ENCODE data around the gene LRP4.

LRP4 gene

DNA sequence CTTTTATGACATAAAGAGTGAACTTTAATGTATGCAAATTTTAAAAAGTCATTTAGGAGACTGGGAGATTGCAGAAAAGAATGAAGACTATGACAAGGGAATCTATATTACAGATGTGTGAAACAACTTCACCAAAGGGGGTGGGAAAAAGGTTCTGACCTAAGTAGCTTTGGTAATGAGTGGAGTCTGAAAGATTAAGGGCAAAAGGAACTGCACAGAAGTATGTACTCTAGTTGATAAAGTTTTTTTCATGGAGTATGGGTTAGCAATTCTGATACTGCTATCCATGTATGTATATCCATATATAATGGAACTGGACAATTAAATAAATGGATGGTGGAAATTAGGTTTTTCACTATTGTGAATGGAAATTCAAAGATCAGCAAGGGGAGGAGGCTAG is 81.5 kb downstream of the LRP4 start:
- TF ChIP-seq, protein P1, sequence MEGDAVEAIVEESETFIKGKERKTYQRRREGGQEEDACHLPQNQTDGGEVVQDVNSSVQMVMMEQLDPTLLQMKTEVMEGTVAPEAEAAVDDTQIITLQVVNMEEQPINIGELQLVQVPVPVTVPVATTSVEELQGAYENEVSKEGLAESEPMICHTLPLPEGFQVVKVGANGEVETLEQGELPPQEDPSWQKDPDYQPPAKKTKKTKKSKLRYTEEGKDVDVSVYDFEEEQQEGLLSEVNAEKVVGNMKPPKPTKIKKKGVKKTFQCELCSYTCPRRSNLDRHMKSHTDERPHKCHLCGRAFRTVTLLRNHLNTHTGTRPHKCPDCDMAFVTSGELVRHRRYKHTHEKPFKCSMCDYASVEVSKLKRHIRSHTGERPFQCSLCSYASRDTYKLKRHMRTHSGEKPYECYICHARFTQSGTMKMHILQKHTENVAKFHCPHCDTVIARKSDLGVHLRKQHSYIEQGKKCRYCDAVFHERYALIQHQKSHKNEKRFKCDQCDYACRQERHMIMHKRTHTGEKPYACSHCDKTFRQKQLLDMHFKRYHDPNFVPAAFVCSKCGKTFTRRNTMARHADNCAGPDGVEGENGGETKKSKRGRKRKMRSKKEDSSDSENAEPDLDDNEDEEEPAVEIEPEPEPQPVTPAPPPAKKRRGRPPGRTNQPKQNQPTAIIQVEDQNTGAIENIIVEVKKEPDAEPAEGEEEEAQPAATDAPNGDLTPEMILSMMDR (IDR thresholded peaks at IDR 0.05; ENCODE audit: extremely low read depth, insufficient read depth, missing control alignments): no peak
- DNase-seq (ENCODE audit: low spot score): no peak
- in situ Hi-C loops (cut with MboI; ENCODE audit: low pct_unique_long_range_greater_than_20kb, low sequenced_read_pairs, unreplicated experiment): no loop called here

DNA sequence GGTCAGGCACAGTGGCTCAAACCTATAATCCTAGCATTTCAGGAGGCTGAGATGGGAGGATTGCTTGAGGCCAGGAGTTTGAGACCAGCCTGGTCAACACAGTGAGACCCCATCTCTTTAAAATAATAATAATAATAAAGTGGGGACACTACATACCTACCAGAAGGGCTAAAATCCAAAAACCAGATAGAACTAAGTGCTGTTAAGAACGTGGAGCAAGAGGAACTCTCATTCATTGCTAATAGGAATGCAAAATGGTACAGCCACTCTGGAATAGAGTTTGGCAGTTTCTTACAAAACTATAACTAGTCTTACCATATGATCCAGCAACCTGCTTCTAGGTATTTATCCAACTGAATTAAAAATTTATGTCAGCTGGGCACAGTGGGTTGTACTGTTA is 81.9 kb downstream of the LRP4 start:
- TF ChIP-seq, protein P1 (IDR thresholded peaks at IDR 0.05; ENCODE audit: extremely low read depth, insufficient read depth, missing control alignments): no peak
- in situ Hi-C loops (cut with MboI; ENCODE audit: low pct_unique_long_range_greater_than_20kb, low sequenced_read_pairs, unreplicated experiment): no loop called here
- no peak for DNase-seq (ENCODE audit: low spot score)

DNA sequence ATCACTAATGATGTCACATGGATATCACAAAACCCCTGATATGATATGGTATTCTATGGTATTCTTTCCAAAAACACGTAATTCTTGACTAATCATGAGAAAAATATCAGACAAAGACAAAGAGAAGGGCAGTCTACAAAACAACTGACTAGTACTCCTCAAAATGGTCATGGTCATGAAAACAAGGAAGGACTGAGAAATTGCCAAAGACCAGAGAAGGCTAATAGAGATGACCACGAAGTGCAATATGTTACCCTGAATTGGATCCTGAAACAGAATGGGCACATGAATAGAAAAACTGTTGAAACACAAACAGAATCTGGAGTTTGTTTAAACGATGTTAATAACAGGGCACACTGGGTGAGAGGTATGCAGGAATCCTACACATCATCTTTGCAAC is 82.5 kb downstream of the LRP4 start:
- in situ Hi-C loops (cut with MboI; ENCODE audit: low pct_unique_long_range_greater_than_20kb, low sequenced_read_pairs, unreplicated experiment): no loop called here
- TF ChIP-seq, protein P1 (IDR thresholded peaks at IDR 0.05; ENCODE audit: extremely low read depth, insufficient read depth, missing control alignments): no peak
- DNase-seq (ENCODE audit: low spot score): no peak

DNA sequence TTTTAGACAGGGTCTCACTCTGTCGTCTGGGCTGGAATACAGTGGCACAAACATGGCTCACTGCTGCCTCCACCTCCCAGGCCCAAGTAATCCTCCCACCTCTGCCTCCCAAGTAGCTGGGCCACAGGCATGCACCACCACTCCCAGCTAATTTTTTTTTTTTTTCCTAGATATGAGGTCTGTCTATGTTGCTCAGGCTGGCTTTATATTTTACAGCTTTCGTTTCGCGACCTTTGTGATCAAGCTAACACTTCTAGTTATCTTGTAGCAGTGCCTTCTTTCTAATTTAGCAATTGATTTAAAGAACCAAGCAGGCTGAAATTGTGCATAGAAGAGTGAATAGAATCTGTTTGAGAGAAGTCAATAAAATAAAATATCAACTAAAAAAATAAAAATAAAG is 83.5 kb downstream of the LRP4 start:
- no peak for DNase-seq (ENCODE audit: low spot score)
- in situ Hi-C loops (cut with MboI; ENCODE audit: low pct_unique_long_range_greater_than_20kb, low sequenced_read_pairs, unreplicated experiment): no loop called here
- TF ChIP-seq, protein P1 (IDR thresholded peaks at IDR 0.05; ENCODE audit: extremely low read depth, insufficient read depth, missing control alignments): no peak

DNA sequence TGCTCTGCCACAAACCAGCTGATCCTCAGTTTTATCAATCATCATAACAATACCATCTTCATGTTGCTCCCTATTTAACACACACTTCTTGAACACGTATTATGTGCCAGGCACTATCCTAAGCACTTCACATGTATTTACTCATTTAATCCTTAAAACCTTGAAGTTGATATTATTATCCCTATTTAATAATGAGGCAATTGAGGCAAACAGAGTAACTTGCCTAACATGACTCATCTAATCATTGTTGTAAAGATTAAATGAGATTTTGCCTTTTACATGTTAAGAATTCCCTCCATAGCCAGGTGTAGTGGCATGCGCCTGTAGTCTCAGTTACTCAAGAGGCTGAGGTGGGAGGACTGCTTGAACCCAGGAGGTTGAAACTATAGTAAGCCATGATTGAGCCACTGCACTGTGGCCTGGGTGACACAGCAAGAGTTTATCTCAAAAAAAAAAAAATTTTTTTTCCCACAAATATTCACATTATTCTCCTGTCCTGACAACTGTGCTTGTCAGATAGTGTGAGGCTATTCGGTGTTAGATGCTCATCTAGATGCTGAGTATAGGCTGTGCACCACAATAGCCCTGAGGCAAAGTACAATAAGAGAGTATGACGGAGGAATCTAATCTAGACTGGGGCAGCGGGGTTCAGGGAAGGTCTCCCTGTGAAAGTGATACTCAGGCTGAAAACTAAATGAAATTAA is 85.7 kb downstream of the LRP4 start:
- no peak for DNase-seq (ENCODE audit: low spot score)
- in situ Hi-C loops (cut with MboI; ENCODE audit: low pct_unique_long_range_greater_than_20kb, low sequenced_read_pairs, unreplicated experiment): no loop called here
- TF ChIP-seq, protein P1 (IDR thresholded peaks at IDR 0.05; ENCODE audit: extremely low read depth, insufficient read depth, missing control alignments): no peak

DNA sequence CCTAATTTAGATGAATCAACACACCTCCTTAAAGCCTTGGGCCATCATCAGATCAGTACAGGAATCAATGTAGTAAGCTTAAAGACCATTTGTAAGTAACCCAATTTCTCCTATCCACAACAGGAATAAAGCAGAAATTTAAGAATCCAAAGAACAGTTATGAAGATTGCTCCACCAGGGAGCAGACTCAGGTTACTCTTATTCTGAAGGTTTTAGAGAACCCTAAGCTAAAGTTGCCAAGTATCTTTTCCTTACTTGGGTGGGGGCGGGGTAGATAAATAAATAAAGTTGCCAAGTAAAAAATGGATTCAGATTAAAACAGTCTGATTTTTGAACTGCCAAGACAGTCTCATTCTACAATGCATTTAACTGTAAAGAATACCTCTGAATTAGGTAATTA is 90.4 kb downstream of the LRP4 start:
- in situ Hi-C loops (cut with MboI; ENCODE audit: low pct_unique_long_range_greater_than_20kb, low sequenced_read_pairs, unreplicated experiment): no loop called here
- DNase-seq (ENCODE audit: low spot score): no peak
- TF ChIP-seq, protein P1 (IDR thresholded peaks at IDR 0.05; ENCODE audit: extremely low read depth, insufficient read depth, missing control alignments): no peak

Data from GM13977 (cell line).